Ovary (tissue), 3 donors: ENCODE results near the gene ZNF582.
"Not testable (repeated sequence)": the region's sequence is repeated elsewhere in the genome, so short reads cannot be mapped to it uniquely, and the experiment has no call there.

Source experiments
- EP300 ChIP-seq: sonication (generic); formaldehyde crosslinking; IDR thresholded peaks from one replicate; pipeline ENCODE4 v1.6.1; 2017; ENCODE audit warnings: antibody characterized with exemption
- POLR2A ChIP-seq: fragments of 450-650 bp; IDR thresholded peaks from one replicate; pipeline ENCODE4 v1.6.1; 2017; ENCODE audit warnings: antibody characterized with exemption, mild to moderate bottlenecking, moderate library complexity
- TF ChIP-seq, protein P1 (sequence below), 3 donors: fragments of 450-650 bp in 2 of 3; fragments of 200-600 bp in 1 of 3; IDR thresholded peaks; one replicate each; pipeline versions ENCODE4 v1.5.1 to v1.8.0; 2016 to 2022; ENCODE audit warnings: antibody characterized with exemption in 3 of 3, mild to moderate bottlenecking in 1 of 3
- donor health status: DM: no; HTN: no; CAD: no.

DNA sequence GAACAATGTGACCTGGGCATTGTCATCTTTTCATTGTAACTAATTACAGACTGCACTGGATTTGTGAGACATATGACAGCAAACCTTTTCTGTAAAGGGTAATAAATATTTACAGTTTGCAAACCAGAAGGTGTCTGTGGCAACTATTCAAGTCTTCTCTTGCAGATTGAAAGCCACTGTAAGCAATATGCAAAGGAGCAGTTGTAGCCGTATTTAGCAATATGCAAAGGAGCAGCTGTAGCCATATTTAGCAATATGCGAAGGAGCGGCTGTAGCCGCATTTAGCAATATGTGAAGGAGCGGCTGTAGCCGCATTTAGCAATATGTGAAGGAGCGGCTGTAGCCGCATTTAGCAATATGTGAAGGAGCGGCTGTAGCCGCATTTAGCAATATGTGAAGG is 54.3 kb downstream of the ZNF582 start:
- TF ChIP-seq, protein P1, sequence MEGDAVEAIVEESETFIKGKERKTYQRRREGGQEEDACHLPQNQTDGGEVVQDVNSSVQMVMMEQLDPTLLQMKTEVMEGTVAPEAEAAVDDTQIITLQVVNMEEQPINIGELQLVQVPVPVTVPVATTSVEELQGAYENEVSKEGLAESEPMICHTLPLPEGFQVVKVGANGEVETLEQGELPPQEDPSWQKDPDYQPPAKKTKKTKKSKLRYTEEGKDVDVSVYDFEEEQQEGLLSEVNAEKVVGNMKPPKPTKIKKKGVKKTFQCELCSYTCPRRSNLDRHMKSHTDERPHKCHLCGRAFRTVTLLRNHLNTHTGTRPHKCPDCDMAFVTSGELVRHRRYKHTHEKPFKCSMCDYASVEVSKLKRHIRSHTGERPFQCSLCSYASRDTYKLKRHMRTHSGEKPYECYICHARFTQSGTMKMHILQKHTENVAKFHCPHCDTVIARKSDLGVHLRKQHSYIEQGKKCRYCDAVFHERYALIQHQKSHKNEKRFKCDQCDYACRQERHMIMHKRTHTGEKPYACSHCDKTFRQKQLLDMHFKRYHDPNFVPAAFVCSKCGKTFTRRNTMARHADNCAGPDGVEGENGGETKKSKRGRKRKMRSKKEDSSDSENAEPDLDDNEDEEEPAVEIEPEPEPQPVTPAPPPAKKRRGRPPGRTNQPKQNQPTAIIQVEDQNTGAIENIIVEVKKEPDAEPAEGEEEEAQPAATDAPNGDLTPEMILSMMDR (IDR thresholded peaks at IDR 0.05): not testable (repeated sequence)
- TF ChIP-seq POLR2A, EP300: not testable (repeated sequence)
